Measurements from ENCODE around the gene ETF1.

ETF1 gene

GRCh38 chr5:138560971-138561370 is 17.9 kb upstream of the ETF1 start:
- H3K9ac ChIP-seq (ENCODE audit: low read length): no peak overlapping the region
- no peak overlapping the region for H3K27ac ChIP-seq (ENCODE audit: low read depth, low read length)
- H3K27me3 ChIP-seq (ENCODE audit: control insufficient read depth, insufficient read depth, low read length): no peaks in the 10 kb centered on the region
- no peaks in the 10 kb centered on the region for H3K4me1 ChIP-seq (ENCODE audit: control insufficient read depth, insufficient read depth, low read length)
- peaks cover 95% of the 10 kb centered on the region for H3K36me3 ChIP-seq (ENCODE audit: control insufficient read depth, insufficient read depth, low read length)
- H3K4me3 ChIP-seq (ENCODE audit: low read depth, low read length): no peak overlapping the region
- H3K9me3 ChIP-seq (ENCODE audit: control insufficient read depth, insufficient read depth, low read depth, low read length): no peaks in the 10 kb centered on the region

GRCh38 chr5:138559937-138560336 is 16.9 kb upstream of the ETF1 start:
- H3K36me3 ChIP-seq (ENCODE audit: control insufficient read depth, insufficient read depth, low read length): peaks cover 95% of the 10 kb centered on the region
- H3K4me1 ChIP-seq (ENCODE audit: control insufficient read depth, insufficient read depth, low read length): no peaks in the 10 kb centered on the region
- no peak overlapping the region for H3K4me3 ChIP-seq (ENCODE audit: low read depth, low read length)
- no peaks in the 10 kb centered on the region for H3K9me3 ChIP-seq (ENCODE audit: control insufficient read depth, insufficient read depth, low read depth, low read length)
- no peaks in the 10 kb centered on the region for H3K27me3 ChIP-seq (ENCODE audit: control insufficient read depth, insufficient read depth, low read length)
- H3K27ac ChIP-seq (ENCODE audit: low read depth, low read length): no peak overlapping the region
- H3K9ac ChIP-seq (ENCODE audit: low read length): no peak overlapping the region

- Histone ChIP-seq H3K4me1 (ENCODE audit: control insufficient read depth, insufficient read depth, low read length) (no peaks in the 10 kb centered on the region), H3K9ac (ENCODE audit: low read length) (no peak overlapping the region), H3K9me3 (ENCODE audit: control insufficient read depth, insufficient read depth, low read depth, low read length) (no peaks in the 10 kb centered on the region), H3K36me3 (ENCODE audit: control insufficient read depth, insufficient read depth, low read length) (peaks cover 88% of the 10 kb centered on the region), H3K4me3 (ENCODE audit: low read depth, low read length) (no peak overlapping the region), H3K27me3 (ENCODE audit: control insufficient read depth, insufficient read depth, low read length) (no peaks in the 10 kb centered on the region), H3K27ac (ENCODE audit: low read depth, low read length) (no peak overlapping the region)
Observed at GRCh38 chr5:138557677-138558076, 14.6 kb upstream of the ETF1 start.

GRCh38 chr5:138554143-138554542 is 11.1 kb upstream of the ETF1 start:
- Histone ChIP-seq H3K4me1 (ENCODE audit: control insufficient read depth, insufficient read depth, low read length) (no peaks in the 10 kb centered on the region), H3K9ac (ENCODE audit: low read length) (no peak overlapping the region), H3K36me3 (ENCODE audit: control insufficient read depth, insufficient read depth, low read length) (peaks cover 61% of the 10 kb centered on the region), H3K4me3 (ENCODE audit: low read depth, low read length) (no peak overlapping the region), H3K27ac (ENCODE audit: low read depth, low read length) (no peak overlapping the region), H3K9me3 (ENCODE audit: control insufficient read depth, insufficient read depth, low read depth, low read length) (no peaks in the 10 kb centered on the region), H3K27me3 (ENCODE audit: control insufficient read depth, insufficient read depth, low read length) (no peaks in the 10 kb centered on the region)

- H3K4me3 ChIP-seq (ENCODE audit: low read depth, low read length): no peak overlapping the region
- H3K4me1 ChIP-seq (ENCODE audit: control insufficient read depth, insufficient read depth, low read length): no peaks in the 10 kb centered on the region
- H3K27ac ChIP-seq (ENCODE audit: low read depth, low read length): no peak overlapping the region
- no peaks in the 10 kb centered on the region for H3K9me3 ChIP-seq (ENCODE audit: control insufficient read depth, insufficient read depth, low read depth, low read length)
- no peak overlapping the region for H3K9ac ChIP-seq (ENCODE audit: low read length)
- H3K36me3 ChIP-seq (ENCODE audit: control insufficient read depth, insufficient read depth, low read length): peaks cover 55% of the 10 kb centered on the region
- H3K27me3 ChIP-seq (ENCODE audit: control insufficient read depth, insufficient read depth, low read length): no peaks in the 10 kb centered on the region
Observed at GRCh38 chr5:138553437-138554095, 10.5 kb upstream of the ETF1 start.

- Histone ChIP-seq H3K27me3 (ENCODE audit: control insufficient read depth, insufficient read depth, low read length) (no peaks in the 10 kb centered on the region), H3K4me1 (ENCODE audit: control insufficient read depth, insufficient read depth, low read length) (no peaks in the 10 kb centered on the region), H3K36me3 (ENCODE audit: control insufficient read depth, insufficient read depth, low read length) (peaks cover 46% of the 10 kb centered on the region), H3K27ac (ENCODE audit: low read depth, low read length) (no peak overlapping the region), H3K9ac (ENCODE audit: low read length) (no peak overlapping the region), H3K4me3 (ENCODE audit: low read depth, low read length) (no peak overlapping the region), H3K9me3 (ENCODE audit: control insufficient read depth, insufficient read depth, low read depth, low read length) (no peaks in the 10 kb centered on the region)
Observed at GRCh38 chr5:138552657-138553056, 9.6 kb upstream of the ETF1 start.

GRCh38 chr5:138549414-138549813 is 6.4 kb upstream of the ETF1 start:
- peaks cover 8% of the 10 kb centered on the region; the same call in 1 of the 2 replicates for H3K4me1 ChIP-seq (ENCODE audit: control insufficient read depth, insufficient read depth, low read length)
- H3K27ac ChIP-seq (ENCODE audit: low read depth, low read length): no peak overlapping the region
- no peak overlapping the region for H3K9ac ChIP-seq (ENCODE audit: low read length)
- H3K9me3 ChIP-seq (ENCODE audit: control insufficient read depth, insufficient read depth, low read depth, low read length): no peaks in the 10 kb centered on the region
- H3K27me3 ChIP-seq (ENCODE audit: control insufficient read depth, insufficient read depth, low read length): no peaks in the 10 kb centered on the region
- H3K4me3 ChIP-seq (ENCODE audit: low read depth, low read length): no peak overlapping the region
- peaks cover 14% of the 10 kb centered on the region for H3K36me3 ChIP-seq (ENCODE audit: control insufficient read depth, insufficient read depth, low read length)

GRCh38 chr5:138545919-138546562 is 3.0 kb upstream of the ETF1 start:
- Histone ChIP-seq H3K4me3 (ENCODE audit: low read depth, low read length) (no peak overlapping the region), H3K27ac (ENCODE audit: low read depth, low read length) (no peak overlapping the region), H3K9ac (ENCODE audit: low read length) (peak overlapping the region; percentile 7), H3K4me1 (ENCODE audit: control insufficient read depth, insufficient read depth, low read length) (peaks cover 15% of the 10 kb centered on the region; the same call in 1 of the 2 replicates), H3K36me3 (ENCODE audit: control insufficient read depth, insufficient read depth, low read length) (peaks cover 12% of the 10 kb centered on the region), H3K27me3 (ENCODE audit: control insufficient read depth, insufficient read depth, low read length) (no peaks in the 10 kb centered on the region), H3K9me3 (ENCODE audit: control insufficient read depth, insufficient read depth, low read depth, low read length) (no peaks in the 10 kb centered on the region)

GRCh38 chr5:138544181-138545134 is 1.4 kb upstream of the ETF1 start:
- Histone ChIP-seq H3K4me1 (ENCODE audit: control insufficient read depth, insufficient read depth, low read length) (peaks cover 16% of the 10 kb centered on the region; the same call in 1 of the 2 replicates), H3K27me3 (ENCODE audit: control insufficient read depth, insufficient read depth, low read length) (no peaks in the 10 kb centered on the region), H3K4me3 (ENCODE audit: low read depth, low read length) (peak overlapping the region; percentile 97), H3K36me3 (ENCODE audit: control insufficient read depth, insufficient read depth, low read length) (peaks cover 28% of the 10 kb centered on the region), H3K9me3 (ENCODE audit: control insufficient read depth, insufficient read depth, low read depth, low read length) (no peaks in the 10 kb centered on the region), H3K9ac (ENCODE audit: low read length) (peak overlapping the region; percentile 98), H3K27ac (ENCODE audit: low read depth, low read length) (peak overlapping the region; percentile 97)

GRCh38 chr5:138543730-138544104 is 681 bp upstream of the ETF1 start:
- Histone ChIP-seq H3K4me1 (ENCODE audit: control insufficient read depth, insufficient read depth, low read length) (peaks cover 16% of the 10 kb centered on the region; the same call in 1 of the 2 replicates), H3K9ac (ENCODE audit: low read length) (peak overlapping the region; percentile 98), H3K36me3 (ENCODE audit: control insufficient read depth, insufficient read depth, low read length) (peaks cover 34% of the 10 kb centered on the region), H3K27me3 (ENCODE audit: control insufficient read depth, insufficient read depth, low read length) (no peaks in the 10 kb centered on the region), H3K27ac (ENCODE audit: low read depth, low read length) (peak overlapping the region; percentile 97), H3K4me3 (ENCODE audit: low read depth, low read length) (peak overlapping the region; percentile 97), H3K9me3 (ENCODE audit: control insufficient read depth, insufficient read depth, low read depth, low read length) (no peaks in the 10 kb centered on the region)
